NCI-H2081 (cell line): ENCODE data around the gene USH2A.

ENCODE experiments used
- DNase-seq, 2 experiments: peaks; one replicate each; lab custom pipeline; 2025; lab: John Stamatoyannopoulos, UW

USH2A gene

DNA sequence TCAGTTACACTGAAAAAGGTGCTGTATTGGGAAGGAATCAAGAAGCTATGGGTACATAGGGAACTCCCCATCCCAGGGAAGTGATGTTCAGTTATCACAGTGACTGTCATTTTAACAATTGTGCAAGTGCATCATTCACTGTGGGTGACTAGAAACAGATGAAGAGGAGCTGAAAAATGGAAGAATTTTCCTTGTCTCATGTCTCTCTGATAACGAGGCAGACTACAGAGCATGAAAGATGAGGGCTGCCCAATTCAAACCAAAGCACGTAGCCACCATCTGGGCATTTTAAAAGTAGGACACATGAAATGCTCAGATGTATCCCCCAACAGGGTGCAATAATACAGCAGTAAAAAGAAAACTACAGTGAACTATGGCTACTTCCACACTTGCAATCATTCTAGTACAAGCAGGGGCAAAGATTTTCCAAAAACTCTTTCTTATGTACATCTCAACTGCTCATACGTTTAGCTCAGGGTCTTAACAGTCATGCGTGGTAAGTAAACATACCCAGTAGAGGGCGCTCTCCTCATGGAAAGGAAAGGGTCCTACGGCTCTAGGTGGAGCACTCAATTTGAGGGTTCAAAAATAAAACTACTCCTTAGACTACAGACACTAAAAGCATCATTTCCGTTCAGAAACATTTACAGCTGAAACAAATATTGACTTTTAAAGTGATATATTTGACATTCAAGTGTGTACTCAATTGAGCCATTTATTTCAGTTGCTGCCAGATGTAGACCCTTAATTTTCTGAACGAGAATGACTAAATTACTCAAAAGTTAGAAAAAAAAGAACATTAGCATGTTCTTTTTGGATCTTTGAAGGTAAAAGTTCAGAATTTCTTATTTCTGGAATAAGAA is 713.0 kb downstream of the USH2A start:
- DNase-seq = peak; percentile 83 to 90

DNA sequence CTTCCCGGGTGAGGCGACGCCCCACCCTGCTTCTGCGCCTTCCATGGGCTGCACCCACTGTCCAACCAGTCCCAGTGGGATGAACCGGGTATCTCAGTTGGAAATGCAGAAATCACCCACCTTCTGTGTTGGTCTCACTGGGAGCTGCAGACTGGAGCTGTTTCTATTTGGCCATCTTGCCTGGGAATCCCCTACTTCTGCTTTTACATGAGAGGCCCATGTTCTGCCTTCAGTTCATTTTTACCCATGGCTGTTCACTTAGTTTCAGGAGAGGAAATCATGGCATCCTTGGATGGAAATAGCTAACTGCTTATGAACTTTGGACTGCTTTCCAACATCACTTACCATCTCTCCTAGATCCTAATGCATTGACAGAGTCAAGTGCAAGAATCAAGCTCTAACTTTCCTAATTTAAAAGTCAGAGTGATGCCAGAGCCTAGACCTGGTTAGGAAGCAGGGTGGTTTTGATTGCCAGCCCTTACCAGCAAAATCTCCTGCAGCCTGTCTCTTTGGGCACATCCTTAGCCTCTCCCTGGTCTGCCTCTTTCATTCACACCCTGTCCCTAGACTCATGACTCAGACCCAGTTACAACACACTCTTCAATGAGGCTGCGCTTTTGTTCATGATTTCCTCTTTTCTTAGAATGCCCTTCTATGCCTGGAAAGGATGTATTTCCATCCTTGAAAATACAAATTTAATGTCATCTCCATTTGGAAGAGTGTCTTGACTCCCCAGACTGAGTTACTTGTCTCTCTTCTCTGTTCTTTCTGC is 719.0 kb downstream of the USH2A start:
- no peak for DNase-seq

DNA sequence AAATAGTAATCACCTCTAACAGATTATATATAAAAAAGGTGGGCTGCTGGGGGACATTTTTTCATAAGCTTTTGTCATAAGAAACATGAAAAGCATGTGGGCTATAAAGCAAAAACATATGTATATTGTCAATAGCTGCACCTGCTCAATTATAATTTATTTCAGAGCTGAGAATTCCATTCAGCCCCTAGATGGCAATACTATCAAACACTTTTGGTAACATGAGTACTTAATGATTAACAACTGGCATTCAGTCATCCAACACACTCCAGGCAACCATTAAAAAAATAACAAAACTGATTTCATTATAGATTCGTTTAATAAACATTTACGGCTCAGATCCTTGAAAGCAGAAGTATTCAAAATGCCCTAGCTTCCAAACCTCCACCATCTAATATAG is 741.0 kb downstream of the USH2A start:
- DNase-seq = peak; percentile 7 to 63

DNA sequence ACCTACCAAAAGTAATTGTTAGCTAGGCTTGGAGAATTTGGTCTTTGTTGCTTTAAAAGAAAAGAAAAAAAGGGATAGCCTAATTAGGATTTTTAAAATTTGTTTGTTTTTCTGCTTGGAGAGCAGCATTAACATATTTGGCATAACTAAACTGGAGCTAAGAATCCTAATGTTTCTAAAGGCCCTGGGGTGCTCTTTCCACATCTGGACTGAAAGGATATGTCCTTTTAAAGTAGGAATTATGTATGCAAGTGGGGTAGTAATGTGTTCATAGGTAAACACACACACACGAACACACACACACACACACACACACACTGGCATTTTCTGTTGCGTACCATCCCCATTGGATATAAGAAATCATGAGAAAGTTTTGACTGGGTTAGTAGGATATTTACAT is 742.2 kb downstream of the USH2A start:
- DNase-seq = no peak

DNA sequence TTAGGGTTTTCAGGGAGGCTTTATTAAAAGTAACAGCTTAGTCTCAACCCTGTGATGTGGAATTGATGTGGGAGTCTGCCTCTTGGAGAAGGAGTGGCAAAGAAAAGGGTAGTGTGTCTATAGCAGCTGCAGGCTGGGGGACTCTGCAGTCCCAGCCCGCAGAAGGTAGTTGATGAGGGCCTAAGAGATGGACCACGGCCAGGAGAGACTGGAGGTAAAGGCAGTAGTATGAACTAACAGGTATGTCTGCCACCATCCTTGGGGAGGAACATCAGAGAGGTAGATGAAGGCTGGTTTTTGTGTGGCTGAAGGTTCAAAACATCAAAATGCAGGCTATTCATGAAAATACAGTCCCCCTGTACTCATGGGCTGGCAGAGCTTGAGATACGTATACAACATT is 744.0 kb downstream of the USH2A start:
- no peak for DNase-seq

DNA sequence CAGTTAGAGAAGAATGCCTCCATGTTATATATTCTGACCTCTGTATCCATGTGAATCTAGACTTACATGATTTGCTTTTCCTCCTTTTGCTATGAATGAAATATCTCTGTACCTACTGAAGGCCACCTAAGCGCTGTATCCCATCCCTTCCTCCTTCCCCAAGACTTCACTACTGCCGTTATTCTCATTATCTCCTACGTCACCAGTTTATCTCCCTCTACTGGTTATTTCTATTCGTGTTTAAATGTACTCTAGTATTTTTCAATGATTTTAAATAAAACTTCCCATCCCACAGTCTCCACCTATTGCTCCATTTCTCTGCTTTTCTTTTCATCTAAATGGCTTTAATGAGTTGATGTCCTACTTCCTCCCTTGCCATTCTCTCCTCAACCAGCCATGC is 746.1 kb downstream of the USH2A start:
- DNase-seq = no peak

DNA sequence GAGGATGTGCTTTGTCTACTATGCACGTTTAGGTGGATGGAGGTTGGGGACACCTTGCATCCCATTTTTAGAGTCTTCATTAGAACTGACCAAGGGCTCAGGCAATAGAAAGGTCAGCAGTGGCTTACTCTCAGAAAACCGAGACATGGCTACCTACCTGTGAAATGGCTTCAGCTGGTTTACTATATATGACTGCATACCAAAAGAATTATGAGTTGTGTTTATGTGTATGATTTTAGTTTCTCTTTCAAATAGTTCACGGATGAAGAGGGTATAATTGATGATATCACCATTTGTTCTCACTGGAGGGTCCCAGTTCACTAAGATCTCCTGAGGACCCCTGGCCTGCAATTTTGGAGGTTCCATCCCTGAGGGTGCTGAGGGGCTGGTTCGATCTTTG is 749.3 kb downstream of the USH2A start:
- no peak for DNase-seq

DNA sequence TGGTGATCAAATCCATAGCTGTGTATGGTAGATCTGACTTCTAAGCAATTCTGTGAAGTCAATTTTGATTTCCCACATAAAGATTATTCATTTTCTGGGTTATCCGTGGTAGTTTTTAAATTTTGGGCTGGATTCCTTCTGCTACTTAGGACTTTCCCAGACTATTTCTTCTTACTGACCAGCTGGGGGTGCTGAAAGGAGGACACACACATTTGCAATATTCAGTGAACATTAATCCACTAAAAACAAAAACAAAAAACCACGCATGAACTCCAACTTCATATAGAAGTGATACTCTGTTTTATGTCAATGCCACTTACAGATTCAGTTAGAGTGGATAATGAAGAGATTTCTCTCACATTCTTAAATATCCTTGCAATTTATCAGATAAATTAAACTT is 750.8 kb downstream of the USH2A start:
- no peak for DNase-seq

DNA sequence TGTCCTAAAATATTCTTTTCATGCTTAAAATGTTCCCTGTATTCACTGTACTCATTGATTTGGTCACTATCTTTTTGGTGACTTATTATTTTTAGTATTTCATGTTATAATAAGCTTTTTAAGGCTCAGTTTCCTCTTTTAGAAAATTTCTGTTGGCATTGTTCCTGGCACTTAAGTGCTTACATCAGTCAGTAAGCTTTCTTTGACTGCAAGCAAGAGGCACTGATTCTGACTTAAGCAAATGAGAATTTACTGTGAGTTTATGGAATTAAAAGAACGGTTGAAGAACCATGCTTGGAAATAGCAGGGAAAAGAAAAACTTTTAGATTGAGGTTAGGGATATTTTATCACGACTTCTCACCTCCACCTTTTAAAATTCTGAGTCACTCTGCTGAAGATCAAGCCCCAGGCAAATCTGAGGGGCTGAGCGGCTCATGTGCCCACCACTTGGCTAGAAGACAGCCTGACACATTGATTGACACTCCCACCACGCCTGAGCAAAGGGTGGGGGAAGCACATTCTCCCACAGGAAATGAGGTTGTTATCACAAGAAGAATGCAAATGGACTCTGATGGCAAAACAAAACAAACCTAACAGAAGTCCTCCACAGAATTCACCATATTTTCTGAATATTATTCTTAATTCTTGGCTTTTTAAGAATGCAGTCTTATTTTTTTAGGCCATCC is 753.3 kb downstream of the USH2A start:
- no peak for DNase-seq

DNA sequence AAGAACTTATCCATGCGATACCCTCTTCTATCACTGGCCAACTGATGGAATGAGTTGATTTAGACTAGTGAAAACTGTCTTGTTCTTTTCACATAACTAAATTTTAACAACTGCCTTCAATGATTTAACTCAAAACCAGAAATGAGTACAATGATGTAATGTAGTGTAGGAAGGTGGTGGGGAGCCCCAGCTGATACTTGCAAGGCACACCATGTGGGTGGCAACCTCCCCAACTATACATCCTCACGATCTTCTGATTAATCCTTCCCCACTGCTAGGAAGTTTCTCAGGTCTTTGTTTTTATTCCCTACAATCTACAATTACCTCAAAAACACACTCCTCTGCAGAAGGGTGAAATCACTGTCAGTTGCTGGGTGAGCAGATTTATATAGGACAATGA is 755.5 kb downstream of the USH2A start:
- DNase-seq = no peak

DNA sequence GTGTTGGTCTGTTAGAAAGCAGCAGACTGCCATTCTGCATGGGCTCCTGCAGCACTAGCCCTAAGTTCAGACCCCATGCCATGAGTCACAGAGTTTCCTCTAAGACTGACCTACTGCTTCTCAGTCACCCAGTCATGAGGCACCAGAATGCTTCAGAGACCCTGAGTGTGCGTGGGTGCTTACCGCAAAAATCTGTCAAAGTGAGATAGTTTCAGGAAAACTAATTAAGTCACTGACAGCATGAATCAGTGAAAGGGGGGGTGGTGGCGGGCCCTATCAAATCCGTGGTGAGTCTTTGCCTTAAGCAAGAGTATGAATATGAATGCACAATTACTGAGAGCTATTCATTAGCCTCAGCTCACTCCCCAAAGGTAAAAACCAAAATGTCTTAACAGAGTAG is 758.0 kb downstream of the USH2A start:
- DNase-seq = no peak

DNA sequence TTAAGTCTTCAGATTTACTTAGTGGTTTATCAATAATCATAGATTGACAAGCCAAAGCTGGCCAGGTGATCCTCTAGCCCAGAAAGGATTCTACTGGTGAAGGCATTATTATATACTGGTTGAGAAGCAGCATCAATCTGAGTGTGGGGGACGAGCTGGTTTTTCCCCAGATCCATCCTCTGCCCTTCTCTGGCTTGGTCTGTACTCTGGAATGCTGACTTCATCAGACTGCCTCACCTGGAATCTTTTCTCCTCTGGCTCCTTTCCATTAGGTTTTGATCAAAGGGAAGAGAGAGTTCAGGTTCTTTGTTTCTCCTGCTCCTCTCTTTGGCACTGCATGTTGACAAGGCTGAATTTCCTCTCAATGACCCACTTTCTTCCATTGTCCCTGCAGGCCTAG is 762.2 kb downstream of the USH2A start:
- no peak for DNase-seq

DNA sequence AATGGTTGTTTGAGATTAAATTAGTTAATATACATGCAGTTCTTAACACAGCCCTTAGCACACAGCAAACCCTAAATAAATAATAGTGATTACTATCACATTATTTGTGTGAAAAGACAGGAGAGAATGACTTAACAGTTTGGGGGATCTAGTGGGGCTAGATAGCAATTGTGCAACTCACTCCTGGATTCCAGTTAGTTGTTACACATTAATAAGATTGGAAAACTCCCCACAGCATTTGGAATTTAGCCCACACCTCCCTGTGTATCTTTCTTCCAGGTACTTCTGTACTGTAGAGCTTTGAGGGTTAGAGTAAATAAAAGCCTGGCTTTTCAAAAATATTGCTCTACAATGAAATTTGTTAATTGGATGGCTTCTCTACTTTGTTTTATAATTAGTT is 763.0 kb downstream of the USH2A start:
- DNase-seq = no peak

DNA sequence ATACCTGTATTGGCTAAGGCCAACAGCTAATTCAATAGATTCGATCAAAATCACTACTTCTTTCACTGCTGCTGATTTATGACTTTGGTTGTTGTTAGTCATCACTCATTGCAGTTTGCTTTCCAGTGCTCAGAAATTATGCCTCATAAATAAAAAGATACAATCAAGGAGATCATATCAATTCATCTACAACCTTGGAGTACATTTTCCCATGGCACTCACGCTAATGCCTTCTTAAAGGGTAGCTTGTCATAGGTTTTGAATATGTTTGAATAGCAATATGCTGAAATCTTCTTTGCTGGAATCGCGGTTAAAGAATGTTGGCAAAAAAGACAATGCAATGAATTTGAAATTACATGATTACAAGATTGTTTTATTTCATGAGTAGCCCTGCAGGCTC is 766.2 kb downstream of the USH2A start:
- no peak for DNase-seq

DNA sequence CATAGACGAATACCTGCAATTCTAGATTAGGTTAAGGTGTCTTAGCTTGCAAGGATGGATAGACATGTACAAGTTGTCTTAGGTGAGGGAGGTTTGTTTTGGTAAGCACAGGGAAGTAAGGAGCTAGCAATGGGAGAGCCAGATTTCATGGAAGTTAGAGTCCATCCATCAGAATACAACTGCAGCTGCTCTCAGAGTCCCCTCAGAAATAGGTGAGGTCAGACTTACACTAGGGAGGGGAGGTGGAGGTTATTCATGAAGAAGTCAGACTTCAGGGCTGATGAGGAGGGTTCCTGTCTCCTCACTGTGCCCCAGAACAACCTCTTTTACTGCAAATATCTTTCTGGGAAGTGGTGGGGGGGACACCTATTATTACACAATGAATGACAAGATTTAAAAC is 770.9 kb downstream of the USH2A start:
- no peak for DNase-seq

DNA sequence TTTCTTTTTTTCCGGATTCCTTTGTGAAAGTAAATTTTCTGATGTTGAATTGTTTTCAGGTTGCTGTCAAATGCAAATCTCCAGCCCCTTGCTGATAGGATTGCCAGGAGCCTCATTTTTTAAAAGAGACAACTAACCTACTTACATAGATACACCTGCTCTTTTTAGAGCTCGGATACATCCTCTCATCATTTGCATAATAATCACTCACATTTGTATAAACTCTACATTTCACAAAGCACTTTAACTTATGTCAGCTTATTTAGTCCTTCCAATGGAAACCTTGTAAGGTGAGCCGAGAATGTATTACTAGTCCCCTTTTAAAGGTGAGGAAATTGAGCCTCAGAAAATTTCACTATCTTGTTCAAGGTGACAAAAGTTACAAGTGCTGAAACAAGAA is 771.4 kb downstream of the USH2A start:
- no peak for DNase-seq

DNA sequence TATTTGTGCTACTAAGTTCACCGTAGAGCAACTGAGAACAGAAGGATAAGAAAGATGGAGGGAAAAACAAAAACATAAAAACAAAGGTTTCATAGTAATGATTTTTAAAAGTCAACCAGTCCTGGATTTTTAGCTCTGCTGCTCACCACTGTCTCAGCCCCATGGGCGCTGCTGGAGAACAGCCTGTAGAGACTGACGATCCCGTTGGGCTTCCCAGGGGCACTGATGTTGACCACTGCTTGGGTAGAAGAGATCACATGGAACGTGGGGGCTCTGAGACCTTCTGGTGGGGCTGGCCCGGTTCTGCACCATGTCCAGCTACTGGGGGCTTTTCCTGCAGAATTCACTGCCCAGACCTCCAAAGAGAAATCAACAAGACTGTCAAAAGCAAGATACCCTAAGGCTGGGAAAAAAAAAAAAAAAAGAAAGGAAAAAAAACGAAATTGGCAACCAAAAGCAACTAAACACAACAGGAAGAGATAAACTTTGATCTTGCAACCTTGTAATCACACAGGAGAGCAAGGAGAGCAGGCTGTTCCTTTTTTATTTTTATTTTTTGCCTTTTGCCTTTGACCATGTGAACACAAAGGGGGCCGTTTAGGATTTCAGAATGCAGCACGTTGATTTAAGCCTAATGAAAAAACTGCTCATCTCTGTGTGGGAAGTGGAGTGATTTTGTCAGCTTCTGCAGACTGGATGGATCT is 772.6 kb downstream of the USH2A start:
- no peak for DNase-seq

DNA sequence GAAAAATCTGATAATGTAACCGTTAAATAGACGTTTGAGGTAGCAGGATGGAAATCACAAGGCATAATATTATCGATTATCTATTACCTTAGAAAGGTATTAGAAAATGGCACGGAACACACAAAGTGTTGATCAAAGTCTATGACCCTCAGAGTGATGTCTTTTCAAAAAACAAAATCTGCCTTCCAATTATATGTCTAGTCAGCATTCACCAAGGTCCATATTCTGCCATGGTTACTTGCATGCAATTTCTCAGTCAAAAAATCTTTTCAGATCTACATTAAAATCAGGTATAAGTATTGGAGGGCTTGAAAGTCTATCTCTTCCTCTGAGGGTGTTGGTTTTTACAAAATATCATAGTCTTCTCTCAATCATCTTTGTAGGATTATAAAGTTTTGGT is 774.3 kb downstream of the USH2A start:
- no peak for DNase-seq

DNA sequence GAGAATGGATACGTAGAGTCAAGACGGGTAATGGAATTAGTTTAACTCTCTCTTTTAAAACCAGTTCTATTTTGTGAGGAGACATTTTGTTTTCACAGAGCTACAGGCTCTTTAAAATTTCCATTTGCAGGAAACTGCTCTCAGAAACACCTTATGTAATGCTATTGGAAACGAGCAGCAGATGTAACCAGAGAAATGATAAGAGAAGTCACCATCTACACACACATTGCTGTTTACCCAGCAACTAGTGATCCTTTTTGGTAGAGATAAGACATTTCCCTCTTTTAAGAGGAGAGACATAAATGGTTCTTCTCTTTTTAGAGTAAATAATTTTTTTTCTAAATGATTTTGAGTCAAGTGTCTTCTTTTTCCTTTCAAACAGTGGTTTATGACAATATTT is 775.5 kb downstream of the USH2A start:
- no peak for DNase-seq

DNA sequence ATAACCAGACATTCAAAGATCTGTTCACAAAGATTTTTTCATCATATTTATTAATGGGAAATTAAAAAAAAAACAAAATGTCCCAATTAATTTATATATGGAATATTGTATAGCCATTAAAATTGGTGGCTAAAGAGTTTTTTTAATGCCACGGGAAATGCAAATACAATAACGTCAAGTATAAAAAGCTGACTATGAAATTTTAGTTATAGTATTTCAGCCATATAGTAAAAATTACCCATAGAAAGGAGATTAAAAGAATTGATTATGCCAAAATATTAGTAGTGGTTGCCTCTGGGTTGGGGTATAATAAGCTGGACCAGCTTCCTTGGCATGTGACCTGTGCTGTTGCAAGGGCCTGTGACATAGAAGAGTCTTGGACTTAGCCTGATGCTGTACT is 777.4 kb downstream of the USH2A start:
- DNase-seq = no peak

DNA sequence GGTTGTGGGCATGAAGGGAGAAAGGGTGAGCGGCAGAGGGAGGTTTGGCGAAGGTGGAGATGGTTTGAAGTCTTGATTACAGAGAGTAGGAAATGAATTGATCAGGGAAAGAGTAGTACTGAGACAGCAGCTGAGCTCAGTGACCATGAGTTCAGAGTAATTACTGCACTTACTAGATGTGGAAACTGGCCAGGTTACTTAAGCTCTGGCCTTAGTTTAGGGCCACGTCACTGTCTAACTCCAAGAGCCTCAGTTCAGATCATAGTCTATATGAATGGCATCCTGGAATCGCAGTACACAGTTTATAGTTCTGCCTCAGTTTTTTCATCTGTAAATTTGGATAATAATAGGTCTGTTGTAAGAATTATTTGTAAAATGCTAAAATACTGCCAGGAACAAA is 778.1 kb downstream of the USH2A start:
- no peak for DNase-seq

DNA sequence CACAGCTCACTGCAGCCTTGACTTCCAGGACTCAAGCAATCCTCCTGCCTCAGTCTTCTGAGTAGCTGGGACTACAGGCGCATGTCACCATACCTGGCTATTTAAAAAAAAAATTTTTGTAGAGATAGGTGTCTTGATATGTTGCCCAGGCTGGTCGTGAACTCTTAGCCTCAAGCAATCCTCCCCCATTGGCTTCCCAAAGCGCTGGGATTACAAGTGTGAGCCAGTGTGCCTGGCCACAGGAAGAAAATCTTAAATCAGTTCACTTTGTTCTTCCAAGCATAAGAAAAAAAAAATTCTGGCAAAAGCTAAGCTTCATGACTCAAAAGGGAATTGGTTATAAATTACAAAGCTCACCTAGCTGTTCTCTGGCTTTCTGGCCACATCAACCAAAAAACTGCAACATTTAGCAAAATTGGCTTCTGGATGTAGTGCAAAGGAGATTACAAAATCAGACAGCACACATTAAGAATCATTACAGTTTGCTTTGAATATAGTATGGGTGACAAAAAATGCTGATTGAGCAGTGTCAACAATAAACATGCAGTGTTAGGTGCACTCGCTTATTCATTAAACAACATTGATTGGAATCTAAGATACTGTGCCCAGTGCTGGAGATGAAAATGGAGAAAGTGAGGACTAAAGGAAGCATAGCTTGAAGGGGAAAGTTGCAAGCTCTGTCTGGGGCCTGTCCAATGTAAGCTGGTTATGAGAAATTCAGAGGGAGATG is 779.5 kb downstream of the USH2A start:
- DNase-seq = no peak
